GM11168 (cell line): ENCODE results near the gene KCND3.

Source experiments
- in situ Hi-C: fragments of 300-500 bp; cut with MboI; formaldehyde crosslinking; loops from one replicate; pipeline ENCODE4 v1.12.0; 2022; ENCODE audit warnings: low sequenced_read_pairs; ENCODE audit not compliant: unreplicated experiment

The KCND3 gene

DNA sequence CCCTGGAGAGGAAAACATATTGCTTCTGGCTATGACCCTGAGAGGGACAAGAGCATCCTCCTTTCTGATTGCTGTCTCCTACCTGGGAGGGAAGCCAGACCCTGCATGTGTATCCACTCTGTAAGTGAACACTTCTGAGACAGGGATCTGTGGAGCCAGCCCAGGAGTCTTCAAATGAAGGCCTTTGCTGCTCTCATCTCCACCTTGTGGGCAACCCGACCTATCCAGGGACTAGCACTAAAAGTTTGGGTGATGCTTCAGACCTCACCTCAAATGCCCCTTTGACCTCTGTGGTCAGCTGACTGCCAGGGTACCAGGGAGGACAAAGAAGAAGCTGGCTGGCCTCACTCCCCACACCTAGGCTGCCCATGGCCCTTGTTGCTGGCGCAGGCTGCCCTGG, 64.7 kb downstream of the KCND3 start:
- in situ Hi-C loops, result no loop called here

DNA sequence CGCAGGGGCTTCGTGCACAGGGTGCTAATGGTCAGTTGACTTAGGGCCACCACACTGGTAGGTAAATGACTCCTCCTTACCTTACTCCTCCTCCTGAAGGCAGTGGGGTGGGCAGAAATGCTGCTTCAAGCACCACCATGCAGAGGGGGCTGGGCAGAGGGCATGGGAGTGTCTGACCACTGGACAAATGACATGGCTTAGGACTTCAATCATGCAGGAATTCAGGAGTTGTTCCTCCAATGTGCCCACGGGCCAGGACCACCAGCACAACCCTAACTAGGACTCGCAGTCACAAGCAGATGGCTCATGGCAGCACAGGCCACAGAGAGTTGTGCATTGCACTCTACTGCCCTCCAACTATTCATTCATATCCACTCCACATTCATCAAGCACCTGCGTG, 65.7 kb downstream of the KCND3 start:
- in situ Hi-C loops, result no loop called here

DNA sequence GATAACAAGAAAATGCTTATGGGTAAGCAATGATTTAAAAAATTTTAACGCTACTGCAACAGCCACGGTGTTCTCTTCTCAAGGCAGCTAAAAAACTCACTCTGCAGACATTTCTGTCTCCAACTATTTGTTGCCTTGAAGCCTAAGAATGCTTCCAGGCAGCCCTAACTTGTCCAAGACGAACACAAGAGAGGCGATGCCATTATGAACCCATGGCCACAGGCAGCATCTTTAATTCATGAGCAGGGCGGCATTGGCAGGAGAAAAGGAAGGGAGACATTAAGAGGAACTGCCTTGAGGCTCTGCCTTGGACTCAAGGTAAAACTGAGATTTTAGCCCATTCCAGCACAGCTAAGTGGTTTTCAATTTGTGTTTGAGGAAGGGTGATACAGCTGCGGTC, 67.5 kb downstream of the KCND3 start:
- in situ Hi-C loops, result no loop called here

DNA sequence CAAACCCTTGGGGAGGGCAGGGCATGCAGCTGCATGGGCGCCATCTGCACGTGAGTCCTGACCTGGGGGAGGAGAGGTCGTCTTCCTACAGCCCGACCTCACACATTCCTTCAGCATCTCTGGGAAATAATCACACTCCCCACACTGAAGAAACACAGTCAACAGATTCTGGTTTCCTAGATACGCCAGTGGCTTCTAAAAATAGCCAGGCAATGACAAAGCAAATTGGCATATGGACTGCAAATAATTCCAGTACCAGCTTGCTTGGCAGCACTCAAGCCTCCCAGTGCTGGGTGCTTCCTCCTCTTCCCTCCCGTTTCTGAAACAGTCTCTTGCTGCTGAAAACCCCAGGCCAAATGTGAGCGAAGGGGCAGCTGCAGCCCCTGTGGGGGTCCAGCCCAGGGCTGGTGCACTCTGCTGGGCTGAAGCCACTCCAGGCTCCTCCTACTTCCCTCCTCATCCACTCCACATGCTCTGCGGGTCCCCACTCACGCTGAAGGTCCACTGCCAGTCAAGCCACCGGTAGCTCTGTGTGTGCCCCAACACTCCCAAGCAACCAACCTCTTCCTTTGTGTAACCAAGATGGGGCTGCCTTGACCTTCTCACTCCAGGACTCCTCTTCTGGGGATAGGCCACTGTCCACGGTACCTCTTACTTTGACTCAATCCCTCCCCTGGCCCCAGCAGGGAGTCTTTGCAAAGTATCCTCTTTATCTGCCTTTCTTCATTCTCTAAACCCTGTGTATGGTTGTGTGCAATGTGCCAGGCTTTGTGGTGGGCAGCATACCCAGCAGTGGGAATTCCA, 69.0 kb downstream of the KCND3 start:
- in situ Hi-C loops, result no loop called here

DNA sequence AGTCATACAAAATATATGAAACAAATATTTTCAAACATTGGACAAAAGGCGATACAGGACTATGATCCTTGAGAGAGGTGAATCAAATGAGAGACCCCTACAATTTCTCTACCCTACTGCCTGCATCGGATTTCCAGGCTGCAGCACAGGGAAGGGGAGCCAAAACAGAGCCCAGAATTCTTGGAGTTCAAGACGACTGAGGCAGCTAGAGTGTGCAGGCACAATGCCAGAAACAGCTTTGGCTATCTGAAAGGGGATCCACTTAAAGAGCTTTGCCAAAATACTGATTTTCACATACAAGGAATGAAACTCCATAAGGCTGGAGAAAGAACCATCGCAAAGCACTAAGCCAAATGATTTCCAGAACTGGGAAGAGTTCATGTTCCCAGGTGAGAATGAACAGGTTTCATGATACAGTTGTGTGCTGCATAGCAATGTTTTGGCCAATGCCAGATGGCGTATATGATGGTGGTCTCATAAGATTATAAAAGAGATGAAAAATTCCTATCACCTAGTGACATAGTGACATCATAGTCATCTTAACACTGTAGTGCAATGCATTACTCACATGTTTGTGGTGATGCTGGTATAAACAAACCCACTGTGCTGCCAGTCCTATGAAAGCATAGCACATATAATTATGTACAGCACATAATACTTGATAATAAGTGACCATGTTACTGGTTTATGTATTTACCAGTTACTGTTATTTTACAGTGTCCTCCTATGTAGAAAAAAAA, 77.5 kb downstream of the KCND3 start:
- in situ Hi-C loops, result no loop called here

DNA sequence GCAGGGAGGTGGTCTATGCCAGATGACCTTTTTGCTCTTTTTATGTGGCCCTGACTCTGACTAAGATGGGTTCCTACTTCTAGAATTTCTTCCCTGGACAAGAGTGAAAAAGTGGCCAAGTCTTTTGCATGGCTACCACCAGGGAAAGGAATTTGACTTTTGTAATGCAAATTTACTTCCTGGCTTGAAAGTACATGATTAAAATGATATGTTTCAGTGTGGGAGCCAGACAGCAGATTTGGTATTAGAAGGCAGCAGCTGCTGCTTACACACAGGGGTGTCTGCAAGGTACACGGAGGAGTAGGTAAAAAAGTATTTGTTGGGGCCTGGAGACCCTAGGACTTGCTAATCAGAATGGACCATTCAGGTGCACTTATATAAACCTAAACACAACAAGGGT, 78.4 kb downstream of the KCND3 start:
- in situ Hi-C loops, result no loop called here

DNA sequence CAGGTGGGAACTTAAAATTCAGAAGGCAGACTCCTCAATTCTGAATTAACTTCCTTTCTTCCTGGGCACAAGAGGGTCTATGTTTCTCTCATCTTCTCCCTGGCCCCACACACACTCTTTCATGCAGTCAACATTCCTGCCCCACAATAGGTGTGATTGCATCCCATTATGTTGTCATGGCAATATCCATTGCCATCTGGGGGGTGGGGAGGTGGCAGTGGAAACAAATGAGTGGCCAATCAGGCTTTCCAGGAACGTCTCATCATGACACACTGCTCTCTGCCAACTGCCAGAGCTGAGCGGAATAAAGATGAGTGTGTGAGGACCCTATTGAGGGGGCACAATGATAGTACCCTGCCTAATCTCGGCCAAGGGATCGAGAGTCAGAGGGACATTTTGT, 80.4 kb downstream of the KCND3 start:
- in situ Hi-C loops, result no loop called here

DNA sequence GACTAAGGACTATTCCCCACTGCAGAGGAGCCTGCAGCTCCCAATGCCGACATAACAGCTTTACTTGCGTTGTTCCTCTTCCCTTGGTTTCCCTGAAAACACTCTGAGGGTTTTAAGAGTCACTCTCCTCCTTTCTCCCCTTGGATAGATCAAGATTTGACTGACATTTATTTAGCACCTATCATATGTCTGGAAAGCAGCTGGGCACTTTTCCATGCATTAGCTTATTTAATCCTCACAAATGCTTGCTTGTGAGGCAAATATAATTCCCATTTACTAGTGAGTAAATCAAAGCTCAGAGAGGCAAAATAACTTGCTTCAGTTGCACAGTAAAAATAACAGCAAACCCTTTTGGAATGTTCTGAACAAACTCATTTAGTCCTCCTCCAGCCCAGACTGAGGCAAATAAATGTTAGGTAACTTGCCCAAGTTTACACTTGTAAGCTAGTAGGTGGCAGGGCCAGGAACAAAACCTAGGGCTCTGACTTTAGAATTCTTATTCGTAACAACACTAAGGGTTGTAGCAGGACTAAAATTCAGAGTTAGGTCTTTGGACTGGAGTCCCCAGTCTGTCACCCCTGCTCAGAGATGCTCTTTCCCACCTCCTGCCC, 81.4 kb downstream of the KCND3 start:
- in situ Hi-C loops, result no loop called here

DNA sequence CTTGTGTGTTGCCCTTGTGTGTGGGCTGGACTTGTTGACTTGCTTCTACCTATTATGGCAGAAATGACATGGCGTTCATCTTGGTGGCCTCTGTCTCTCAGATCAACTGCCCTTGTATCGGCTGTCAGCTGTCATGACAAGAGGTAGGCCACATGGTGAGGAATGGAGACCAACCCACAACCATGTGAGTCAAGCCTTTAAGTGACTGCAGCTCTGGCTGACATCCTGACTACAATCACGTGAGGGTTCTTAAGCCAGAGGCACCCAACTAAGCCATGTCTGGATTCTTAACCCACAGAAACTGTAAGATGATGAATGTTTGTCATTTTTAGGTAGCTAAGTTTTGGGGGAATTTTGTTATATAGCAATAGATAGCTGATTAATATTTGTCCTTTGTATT, 82.1 kb downstream of the KCND3 start:
- in situ Hi-C loops, result no loop called here

DNA sequence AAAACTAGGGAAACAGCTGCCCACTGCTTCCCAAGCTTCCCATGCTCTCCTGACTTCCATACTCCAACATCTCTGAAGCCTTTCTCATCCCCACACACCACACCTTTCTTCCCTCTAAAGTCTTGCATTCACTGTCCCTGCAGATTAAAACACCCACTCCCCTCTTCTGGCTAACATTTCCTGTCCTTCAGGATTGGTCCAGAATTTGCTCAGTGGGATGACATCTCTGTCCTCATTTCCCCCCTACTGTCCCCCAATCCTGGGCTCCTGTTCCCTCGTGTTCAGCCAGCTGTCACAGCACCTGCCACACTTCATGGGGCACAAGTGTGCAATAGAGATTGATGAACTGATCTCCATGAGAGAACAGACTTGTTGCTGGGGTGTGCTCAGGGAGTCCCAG, 82.7 kb downstream of the KCND3 start:
- in situ Hi-C loops, result no loop called here

DNA sequence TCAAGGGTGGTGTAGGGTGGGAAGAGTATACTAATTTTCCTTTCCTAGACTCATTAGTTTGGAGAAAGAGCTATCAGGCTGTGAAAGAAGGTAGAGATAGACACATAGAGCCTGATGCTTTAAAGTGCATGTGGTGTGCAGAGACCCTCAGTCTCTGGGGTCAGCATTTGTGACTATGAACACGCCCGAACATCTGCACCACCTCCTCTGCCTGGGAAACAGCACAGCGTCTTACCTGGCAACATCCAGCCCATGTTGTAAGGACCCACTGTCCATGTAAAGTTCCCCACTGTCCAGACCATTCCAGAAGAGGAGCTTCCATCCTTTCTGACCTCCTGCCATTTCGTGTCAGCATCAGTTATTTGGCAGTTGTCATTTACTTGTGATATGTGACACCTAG, 83.4 kb downstream of the KCND3 start:
- in situ Hi-C loops, result no loop called here

DNA sequence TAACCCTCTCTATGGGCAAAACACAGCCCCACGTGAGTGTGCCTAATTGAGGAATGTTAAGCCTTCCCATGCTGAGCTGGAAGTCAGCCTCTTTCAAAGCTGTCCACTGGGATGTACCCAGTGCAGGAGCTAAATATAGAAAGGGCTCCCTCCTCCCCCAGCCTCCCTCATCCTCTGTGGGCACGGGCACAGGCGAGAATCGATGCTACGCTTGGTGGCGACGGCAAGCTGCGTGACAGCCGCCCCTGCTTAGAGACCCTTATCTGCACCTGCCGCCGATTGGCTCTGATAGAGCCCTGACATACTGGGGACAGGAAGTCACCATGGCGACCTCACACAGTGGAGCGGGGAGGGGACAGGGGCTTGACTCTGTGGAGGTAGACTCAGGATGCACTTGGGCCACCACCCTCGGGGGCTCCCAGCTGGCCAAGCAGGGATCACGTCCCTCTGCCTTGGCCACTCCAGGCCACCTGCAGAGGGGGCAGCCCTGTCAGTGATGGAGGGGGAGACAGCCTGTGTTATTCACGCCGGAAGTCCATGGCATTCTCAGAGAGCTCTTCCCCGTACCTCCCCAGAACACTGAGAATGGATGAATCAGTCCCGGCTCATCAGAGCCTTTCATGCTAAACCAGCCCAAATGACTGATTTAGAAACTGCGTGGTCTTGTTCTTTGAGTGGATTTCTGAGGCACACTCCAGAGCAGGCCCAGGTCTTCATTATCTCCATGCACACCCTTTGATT, 84.8 kb downstream of the KCND3 start:
- in situ Hi-C loops, result no loop called here

DNA sequence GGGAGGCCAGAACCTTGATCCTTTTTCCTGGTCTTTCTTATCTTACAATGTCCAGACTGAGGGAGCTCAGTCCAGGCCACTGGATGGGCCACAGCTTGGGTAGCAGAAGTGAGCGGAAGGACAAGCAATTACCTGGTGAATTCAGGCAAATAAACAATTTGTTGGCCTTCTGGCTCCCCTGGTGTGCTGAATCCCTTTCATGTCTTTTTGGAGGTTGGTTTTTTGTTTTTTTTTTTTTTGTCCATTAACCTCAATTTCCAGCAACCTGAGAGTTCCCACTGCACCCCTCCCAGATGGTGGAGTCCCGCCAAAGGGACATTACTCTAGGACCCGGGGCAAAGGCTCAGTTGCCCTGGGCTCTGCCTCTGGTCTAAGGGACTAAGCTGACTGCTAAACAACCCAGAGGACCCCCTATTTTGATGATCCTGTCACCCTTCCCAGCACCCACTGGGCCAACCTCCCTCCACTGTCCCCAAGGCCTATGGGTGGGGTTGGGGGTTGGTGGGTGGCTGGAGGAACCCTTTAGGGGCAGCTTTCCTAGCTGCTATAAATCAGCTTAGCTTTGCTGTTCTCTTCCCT, 85.5 kb downstream of the KCND3 start:
- in situ Hi-C loops, result no loop called here

DNA sequence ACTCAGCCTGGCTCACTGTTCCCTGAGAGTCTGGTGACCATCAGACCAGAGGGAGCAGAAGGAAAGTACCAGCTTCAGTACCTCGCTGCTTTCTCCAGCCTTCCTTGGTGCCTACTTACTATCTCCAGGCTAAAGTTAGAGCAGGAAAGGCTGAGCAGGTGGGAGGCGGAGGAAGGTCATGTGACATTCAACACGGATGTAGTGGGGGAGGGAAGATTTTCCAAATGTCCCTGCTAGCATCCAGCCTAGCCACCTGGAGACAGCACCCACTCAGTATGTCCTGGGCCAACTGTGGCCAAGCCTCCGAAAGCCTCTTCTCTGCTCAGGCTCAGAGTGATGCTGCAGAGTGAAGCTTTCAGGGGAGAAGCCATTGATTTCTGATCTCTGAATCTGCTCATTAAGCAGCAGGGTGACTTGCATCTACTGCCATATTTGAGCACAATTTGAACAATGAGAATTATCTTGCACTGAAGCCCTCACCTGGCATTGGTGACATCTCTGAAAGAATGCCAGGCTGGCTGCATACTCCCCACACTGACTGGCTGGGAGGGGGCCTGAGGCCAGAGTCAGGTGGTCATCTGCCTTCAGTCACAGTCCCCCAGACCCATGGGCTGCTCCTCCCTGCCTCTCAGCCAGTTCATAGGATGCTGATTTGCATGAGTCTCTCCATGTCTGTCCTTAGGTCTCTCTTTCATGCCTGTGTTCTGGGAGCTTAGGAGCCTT, 86.2 kb downstream of the KCND3 start:
- in situ Hi-C loops, result no loop called here

DNA sequence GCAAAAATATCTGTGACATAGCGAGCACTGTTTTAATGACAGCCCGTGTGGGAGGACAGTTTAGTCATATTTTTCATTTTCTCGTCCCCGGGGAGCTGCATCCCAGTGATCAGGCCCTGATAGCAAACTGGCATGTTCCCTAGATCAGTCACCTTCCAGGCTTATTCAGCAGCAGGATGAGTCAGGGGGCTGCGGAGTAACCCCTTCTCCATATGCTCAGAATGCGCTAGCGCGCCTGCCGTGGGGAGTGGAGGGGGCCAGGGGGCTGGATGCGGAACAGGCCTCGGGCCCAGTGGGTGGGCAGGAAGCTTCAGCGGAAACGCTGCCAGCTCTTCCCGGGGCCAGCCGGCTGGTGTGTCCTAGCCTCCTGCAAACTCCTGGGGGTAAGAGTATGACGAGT, 94.0 kb downstream of the KCND3 start:
- in situ Hi-C loops, result no loop called here

DNA sequence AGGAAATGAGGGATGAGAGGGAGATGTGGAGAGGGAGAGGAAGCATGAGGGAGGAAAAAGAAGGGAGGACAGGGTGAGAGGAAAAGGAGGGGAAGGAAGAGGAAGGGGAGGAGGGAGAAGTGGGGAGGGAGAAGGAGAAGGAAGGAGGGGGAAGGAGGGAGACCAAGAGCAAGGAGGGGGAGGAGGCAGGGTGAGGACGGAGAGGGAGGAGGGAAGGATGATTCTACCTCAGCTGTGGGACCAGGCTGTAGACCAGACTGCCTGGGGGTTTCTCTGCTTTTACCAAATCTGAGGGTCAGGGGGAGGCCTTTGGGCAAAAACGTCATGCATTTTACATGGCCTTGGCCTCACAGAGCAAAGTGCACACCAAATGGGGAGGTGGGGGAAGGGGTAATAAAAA, 94.5 kb downstream of the KCND3 start:
- in situ Hi-C loops, result no loop called here

DNA sequence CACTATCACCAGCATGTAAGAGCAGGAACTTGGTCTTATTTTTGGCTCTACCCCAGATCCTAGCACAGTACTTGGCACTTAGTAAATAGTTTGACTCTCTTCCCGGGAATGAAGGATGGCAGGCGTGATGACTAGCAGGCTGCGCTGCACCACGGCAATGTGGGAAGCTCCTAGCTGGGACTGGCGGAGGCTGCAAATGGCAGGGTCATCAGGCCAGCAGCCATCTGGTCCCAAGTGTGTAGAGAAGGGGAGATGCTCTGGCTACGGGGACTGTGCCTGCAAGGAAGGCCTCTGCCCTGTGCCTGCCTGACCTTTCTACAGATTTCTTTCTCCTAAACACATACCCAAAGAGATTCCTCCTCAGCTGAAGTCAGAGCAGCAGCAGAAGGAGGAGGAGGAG, 95.0 kb downstream of the KCND3 start:
- in situ Hi-C loops, result no loop called here

DNA sequence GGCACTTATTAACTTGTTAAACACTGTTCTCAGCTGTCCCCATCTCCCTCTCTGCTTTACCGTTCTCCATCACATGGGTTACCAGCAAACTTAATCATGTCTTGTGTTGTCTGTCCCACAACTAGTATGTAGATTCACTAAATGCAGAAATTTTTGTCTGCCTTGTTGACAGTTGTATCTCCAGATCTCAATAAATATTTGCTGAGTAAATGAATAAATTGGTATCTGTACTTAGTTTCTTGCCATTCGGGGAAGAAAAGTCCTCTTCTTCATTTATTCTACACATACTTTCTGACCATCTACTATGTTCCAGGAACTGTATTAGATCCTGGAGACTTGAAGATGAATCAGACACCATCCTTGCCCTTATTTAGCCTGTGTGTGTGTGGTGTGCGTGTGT, 97.9 kb downstream of the KCND3 start:
- in situ Hi-C loops, result no loop called here

DNA sequence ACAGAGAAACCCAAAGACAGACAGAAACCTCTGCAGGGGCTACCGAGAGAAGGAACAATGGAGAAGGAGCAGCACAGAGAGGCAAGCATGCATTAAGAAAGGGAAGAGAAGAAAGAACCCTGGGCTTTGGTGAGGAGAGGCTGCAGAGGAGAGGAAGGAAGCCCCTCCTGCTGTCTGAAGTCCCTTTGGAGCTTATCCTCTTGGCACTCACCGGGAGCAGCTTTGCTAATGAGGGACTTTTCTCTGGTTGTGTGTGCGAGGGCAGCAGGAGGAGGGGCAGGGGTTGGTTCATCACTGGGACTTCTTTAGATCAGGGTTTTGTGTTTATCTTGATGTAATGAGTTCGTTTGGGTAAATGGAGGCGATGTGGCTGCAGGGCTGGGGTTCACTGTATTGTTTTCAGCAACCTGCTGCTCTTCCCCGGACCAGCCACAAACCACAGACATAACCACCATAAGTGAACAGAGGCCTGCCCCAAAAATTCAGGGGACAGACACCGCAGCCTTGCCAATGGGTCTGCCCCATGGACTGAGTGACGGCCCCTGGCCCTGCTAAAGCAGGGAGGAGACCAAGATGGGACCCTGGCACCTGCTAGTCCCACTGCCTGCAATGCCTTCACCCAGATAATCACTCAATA, 100.6 kb downstream of the KCND3 start:
- in situ Hi-C loops, result no loop called here
